ENCODE results near the gene SORCS2. TPM values are rescaled to one million over a fixed set of nuclear protein-coding genes. Genes with fewer than 3 reads are reported as not detected.

Gene SORCS2
- total and polyA plus RNA-seq, 4 donors = 2.2 to 7.7 (median 2.5) TPM

DNA sequence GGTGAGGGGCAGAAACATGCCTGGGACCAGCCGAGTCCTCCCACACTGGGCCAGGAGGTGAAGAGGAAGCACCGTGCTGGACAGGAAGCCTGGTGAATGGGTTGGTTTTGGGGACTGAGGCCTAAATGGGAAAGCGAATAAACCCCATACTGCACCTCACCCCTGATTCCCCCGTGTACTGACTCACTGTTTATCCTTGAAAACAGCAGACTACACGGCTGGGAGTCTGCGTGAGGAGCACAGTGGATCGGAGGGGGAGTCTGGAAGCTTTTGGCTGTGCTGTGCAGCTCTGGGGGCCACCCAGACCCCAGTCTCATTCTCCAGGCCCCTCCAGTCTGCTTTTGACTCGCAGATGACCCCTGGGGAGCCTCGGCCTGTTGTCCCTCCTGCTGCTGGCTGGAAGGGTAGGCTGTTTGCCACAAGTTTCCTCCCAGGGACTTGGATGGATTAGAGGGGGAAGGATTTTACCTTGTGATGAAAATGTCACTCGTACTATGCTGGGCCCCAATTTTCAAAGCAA lies 152.4 kb downstream of the SORCS2 start:
- TF ChIP-seq, protein P1, sequence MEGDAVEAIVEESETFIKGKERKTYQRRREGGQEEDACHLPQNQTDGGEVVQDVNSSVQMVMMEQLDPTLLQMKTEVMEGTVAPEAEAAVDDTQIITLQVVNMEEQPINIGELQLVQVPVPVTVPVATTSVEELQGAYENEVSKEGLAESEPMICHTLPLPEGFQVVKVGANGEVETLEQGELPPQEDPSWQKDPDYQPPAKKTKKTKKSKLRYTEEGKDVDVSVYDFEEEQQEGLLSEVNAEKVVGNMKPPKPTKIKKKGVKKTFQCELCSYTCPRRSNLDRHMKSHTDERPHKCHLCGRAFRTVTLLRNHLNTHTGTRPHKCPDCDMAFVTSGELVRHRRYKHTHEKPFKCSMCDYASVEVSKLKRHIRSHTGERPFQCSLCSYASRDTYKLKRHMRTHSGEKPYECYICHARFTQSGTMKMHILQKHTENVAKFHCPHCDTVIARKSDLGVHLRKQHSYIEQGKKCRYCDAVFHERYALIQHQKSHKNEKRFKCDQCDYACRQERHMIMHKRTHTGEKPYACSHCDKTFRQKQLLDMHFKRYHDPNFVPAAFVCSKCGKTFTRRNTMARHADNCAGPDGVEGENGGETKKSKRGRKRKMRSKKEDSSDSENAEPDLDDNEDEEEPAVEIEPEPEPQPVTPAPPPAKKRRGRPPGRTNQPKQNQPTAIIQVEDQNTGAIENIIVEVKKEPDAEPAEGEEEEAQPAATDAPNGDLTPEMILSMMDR (IDR thresholded peaks at IDR 0.05; ENCODE audit: control extremely low read depth, extremely low read depth) = no peak
- H3K9me3 ChIP-seq (ENCODE audit: control insufficient read depth in 4 of 4, insufficient read depth in 3 of 4, low read length in 3 of 4) = peaks cover 0 to 14% (median 3%) of the 10 kb centered on the region in 4 donors
- no peak overlapping the region for H3K9ac ChIP-seq (ENCODE audit: insufficient read depth in 1 of 2, low read length in 2 of 2)
- H3K27ac ChIP-seq (ENCODE audit: low read depth in 1 of 2, low read length in 1 of 2) = no peak overlapping the region
- ATAC-seq (ENCODE audit: insufficient read depth, low FRiP score) = no peak
- H3K4me3 ChIP-seq = no peak overlapping the region
- no peaks in the 10 kb centered on the region for H3K4me1 ChIP-seq (ENCODE audit: control insufficient read depth in 5 of 5, insufficient read depth in 5 of 5, low read length in 5 of 5)
- WGBS, 2 donors = 64 to 70% methylated on average over 10 of the region's 10 CpGs
- no peak for DNase-seq
- H3K36me3 ChIP-seq (ENCODE audit: control insufficient read depth in 4 of 4, insufficient read depth in 4 of 4, low read length in 4 of 4) = no peaks in the 10 kb centered on the region
- no peaks in the 10 kb centered on the region for H3K27me3 ChIP-seq (ENCODE audit: control insufficient read depth in 3 of 3, insufficient read depth in 3 of 3, low read length in 2 of 3)

DNA sequence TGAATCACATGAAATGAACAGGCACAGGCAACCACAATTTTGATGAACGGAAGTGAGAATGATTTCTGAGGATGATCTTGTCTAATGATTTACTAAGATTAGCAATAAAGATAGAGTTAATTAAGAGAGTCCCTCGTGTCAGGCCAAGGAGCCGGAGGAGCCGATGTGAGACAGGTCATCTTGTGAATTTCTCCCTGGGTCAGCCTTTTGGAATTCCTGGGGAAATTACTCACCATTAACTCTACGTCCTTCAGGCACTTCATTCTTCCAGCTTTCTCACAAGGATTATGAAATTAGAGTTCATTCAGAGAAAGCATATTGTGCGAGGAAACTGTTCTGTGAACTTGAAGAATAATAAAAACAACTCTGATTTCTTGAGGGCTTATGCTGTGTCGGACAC lies 155.6 kb downstream of the SORCS2 start:
- no peaks in the 10 kb centered on the region for H3K4me1 ChIP-seq (ENCODE audit: control insufficient read depth in 5 of 5, insufficient read depth in 5 of 5, low read length in 5 of 5)
- H3K27ac ChIP-seq (ENCODE audit: low read depth in 1 of 2, low read length in 1 of 2) = no peak overlapping the region
- H3K9ac ChIP-seq (ENCODE audit: insufficient read depth in 1 of 2, low read length in 2 of 2) = no peak overlapping the region
- 73 to 84% methylated on average over 7 of the region's 7 CpGs for WGBS, 2 donors
- H3K27me3 ChIP-seq (ENCODE audit: control insufficient read depth in 3 of 3, insufficient read depth in 3 of 3, low read length in 2 of 3) = no peaks in the 10 kb centered on the region
- DNase-seq (no peak), ATAC-seq (ENCODE audit: insufficient read depth, low FRiP score) (no peak)
- TF ChIP-seq, protein P1 (IDR thresholded peaks at IDR 0.05; ENCODE audit: control extremely low read depth, extremely low read depth) = no peak
- H3K9me3 ChIP-seq (ENCODE audit: control insufficient read depth in 4 of 4, insufficient read depth in 3 of 4, low read length in 3 of 4) = peaks cover 0 to 9% (median 0%) of the 10 kb centered on the region in 4 donors
- H3K4me3 ChIP-seq = no peak overlapping the region
- H3K36me3 ChIP-seq (ENCODE audit: control insufficient read depth in 4 of 4, insufficient read depth in 4 of 4, low read length in 4 of 4) = no peaks in the 10 kb centered on the region

DNA sequence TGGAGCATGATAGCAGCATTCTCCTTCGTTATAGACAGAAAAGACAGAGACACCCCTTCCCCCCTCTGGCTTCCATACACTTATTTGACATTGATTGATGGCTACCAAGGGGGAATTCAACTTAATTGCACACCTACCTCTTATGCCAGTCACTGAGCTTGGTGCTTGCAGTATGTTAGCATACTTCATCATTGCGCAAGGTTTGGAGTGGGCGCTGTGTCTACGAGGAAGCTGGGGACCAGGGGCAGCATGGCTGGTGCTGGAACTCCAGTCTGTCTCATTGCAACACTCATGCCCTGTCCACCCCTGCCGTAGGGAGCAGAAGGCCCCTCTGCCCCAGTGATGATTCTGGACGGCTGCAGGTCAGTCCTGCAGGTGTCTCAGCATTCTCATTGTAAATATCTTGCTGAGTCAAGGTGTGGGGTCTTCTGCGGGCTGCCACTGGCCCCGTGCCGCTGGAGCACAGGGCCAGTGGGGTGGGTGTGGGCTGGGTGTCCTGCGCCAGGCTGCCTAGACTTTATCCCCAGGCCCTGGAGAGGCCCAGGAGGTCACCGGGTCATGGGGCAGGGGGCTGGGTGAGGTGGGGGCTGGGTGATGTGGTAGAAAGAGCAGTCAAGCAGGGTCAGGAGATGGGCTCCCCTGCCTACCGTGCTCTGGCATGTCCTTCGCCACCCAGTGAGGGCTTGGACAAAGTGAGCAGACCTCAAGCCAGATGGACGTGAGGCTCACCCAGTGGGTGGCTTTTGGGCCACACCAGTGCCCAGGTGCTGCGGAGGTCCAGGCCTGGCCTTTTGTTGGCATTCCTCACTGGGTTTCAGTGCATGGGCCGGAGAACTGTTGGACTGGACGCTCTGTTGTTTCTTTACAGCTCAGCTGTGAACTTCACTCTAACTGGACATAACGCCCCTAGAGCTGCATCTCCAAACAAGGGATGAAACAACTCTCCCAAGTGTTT lies 156.9 kb downstream of the SORCS2 start:
- H3K27me3 ChIP-seq (ENCODE audit: control insufficient read depth in 3 of 3, insufficient read depth in 3 of 3, low read length in 2 of 3) = no peaks in the 10 kb centered on the region
- no peaks in the 10 kb centered on the region for H3K36me3 ChIP-seq (ENCODE audit: control insufficient read depth in 4 of 4, insufficient read depth in 4 of 4, low read length in 4 of 4)
- peaks cover 0 to 8% (median 3%) of the 10 kb centered on the region in 5 donors for H3K4me1 ChIP-seq (ENCODE audit: control insufficient read depth in 5 of 5, insufficient read depth in 5 of 5, low read length in 5 of 5)
- DNase-seq (peak in 1 of 3 donors; percentile 83), ATAC-seq (ENCODE audit: insufficient read depth, low FRiP score) (no peak)
- peaks cover 0 to 9% (median 0%) of the 10 kb centered on the region in 4 donors for H3K9me3 ChIP-seq (ENCODE audit: control insufficient read depth in 4 of 4, insufficient read depth in 3 of 4, low read length in 3 of 4)
- no peak overlapping the region for H3K9ac ChIP-seq (ENCODE audit: insufficient read depth in 1 of 2, low read length in 2 of 2)
- H3K4me3 ChIP-seq = no peak overlapping the region
- H3K27ac ChIP-seq (ENCODE audit: low read depth in 1 of 2, low read length in 1 of 2) = no peak overlapping the region
- TF ChIP-seq, protein P1 (IDR thresholded peaks at IDR 0.05; ENCODE audit: control extremely low read depth, extremely low read depth) = no peak
- 75 to 85% methylated on average over 18 of the region's 18 CpGs for WGBS, 2 donors
